Non-pigmented ciliary epithelial cell (primary cell): ENCODE results near the gene LCP1.
"Not testable (repeated sequence)": the region's sequence is repeated elsewhere in the genome, so short reads cannot be mapped to it uniquely, and the experiment has no call there.

Source experiments
- DNase-seq: peaks from one replicate; pipeline ENCODE4 v3.0.0-alpha.2; 2010; ENCODE audit warnings: low read depth

Gene LCP1

GRCh38 chr13:46181840-46182490 lies at the start of gene LCP1:
Gene LCP1 (minus strand): TSS chr13:46182177. CDS start chr13:46159662, 22,515 bp downstream.
- no peak for DNase-seq

GRCh38 chr13:46229251-46229650 lies 47.3 kb upstream of the LCP1 start:
- no peak for DNase-seq

GRCh38 chr13:46220234-46220633 lies 38.3 kb upstream of the LCP1 start:
- DNase-seq = not testable (repeated sequence)

GRCh38 chr13:46214741-46215140 lies 32.8 kb upstream of the LCP1 start:
- DNase-seq = not testable (repeated sequence)

- no peak for DNase-seq
Observed at GRCh38 chr13:46213242-46213641, 31.3 kb upstream of the LCP1 start.

- no peak for DNase-seq
Observed at GRCh38 chr13:46211483-46212351, 29.7 kb upstream of the LCP1 start, which contains the start of gene LRRC63. Gene LRRC63 (plus strand): TSS chr13:46211928. CDS start chr13:46213035, 1,107 bp downstream.

GRCh38 chr13:46211116-46211482 lies 29.1 kb upstream of the LCP1 start:
- no peak for DNase-seq

GRCh38 chr13:46210362-46211083 lies 28.5 kb upstream of the LCP1 start:
- no peak for DNase-seq

- no peak for DNase-seq
Observed at GRCh38 chr13:46207828-46208227, 25.9 kb upstream of the LCP1 start.

GRCh38 chr13:46206143-46206542 lies 24.2 kb upstream of the LCP1 start:
- no peak for DNase-seq

GRCh38 chr13:46202966-46203365 lies 21.0 kb upstream of the LCP1 start:
- no peak for DNase-seq

- DNase-seq = no peak
Observed at GRCh38 chr13:46202188-46202795, 20.3 kb upstream of the LCP1 start.

GRCh38 chr13:46198696-46199193 lies 16.8 kb upstream of the LCP1 start:
- DNase-seq = no peak

GRCh38 chr13:46197299-46198048 lies 15.5 kb upstream of the LCP1 start:
- no peak for DNase-seq

- no peak for DNase-seq
Observed at GRCh38 chr13:46195016-46195415, 13.0 kb upstream of the LCP1 start.

- no peak for DNase-seq
Observed at GRCh38 chr13:46192412-46192811, 10.4 kb upstream of the LCP1 start.

- no peak for DNase-seq
Observed at GRCh38 chr13:46185634-46186033, 3.7 kb upstream of the LCP1 start.

- DNase-seq = no peak
Observed at GRCh38 chr13:46184277-46184699, 2.3 kb upstream of the LCP1 start.

GRCh38 chr13:46183018-46183946 lies 1.3 kb upstream of the LCP1 start:
- no peak for DNase-seq

GRCh38 chr13:46182491-46182877 lies 507 bp upstream of the LCP1 start:
- DNase-seq = no peak
